Fibroblast of villous mesenchyme (primary cell): ENCODE data around the gene KRTAP9-4. TPM values are rescaled to one million over a fixed set of nuclear protein-coding genes. Genes with fewer than 3 reads are reported as not detected.
"Not testable (repeated sequence)": the region's sequence is repeated elsewhere in the genome, so short reads cannot be mapped to it uniquely, and the experiment has no call there.

Experiments used
- DNase-seq: peaks from one replicate; pipeline ENCODE4 v3.0.0-alpha.2; 2010; ENCODE audit warnings: low read depth
- H3K4me3 ChIP-seq: 2 replicates; pipeline ENCODE4 v1.5.1; 2011; ENCODE audit warnings: low read depth, mild to moderate bottlenecking, low read length
- CTCF ChIP-seq: IDR thresholded peaks from 2 replicates; pipeline ENCODE4 v1.5.1; 2012; ENCODE audit warnings: low read depth, mild to moderate bottlenecking, low read length; ENCODE audit not compliant: insufficient read depth
- total RNA-seq: library from RNA; depleted of rRNA; stranded (reverse); fragments of >200 nt; gene quantifications from 2 replicates; pipeline ENCODE4 v1.2.3, GENCODE V29; 2012

KRTAP9-4 gene
- total RNA-seq, 1 donor = not detected

DNA sequence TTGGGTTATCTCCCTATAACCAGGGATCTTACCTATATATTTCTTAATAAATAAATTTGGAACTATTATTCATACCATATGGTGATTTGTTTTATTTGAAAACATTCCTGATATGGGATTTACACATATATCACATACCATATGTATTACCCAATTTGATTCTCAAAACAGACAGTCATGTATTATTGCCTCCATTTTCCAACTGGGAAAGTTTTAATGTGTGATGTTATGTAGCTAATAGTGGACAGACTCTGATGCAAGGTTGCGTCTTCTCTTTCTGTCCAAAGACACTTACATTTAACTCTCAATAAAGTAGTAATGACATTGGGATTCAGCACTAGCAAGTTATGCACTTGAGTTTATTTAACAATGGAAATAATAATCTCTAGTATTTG lies 6.8 kb downstream of the KRTAP9-4 start:
- H3K4me3 ChIP-seq = no peak overlapping the region
- no peak for DNase-seq
- no peak for TF ChIP-seq CTCF

- no peak overlapping the region for H3K4me3 ChIP-seq
- peak; percentile 12 for DNase-seq
- TF ChIP-seq CTCF = no peak
Measured at GRCh38 chr17:41258406-41258805, 8.9 kb downstream of the KRTAP9-4 start.

GRCh38 chr17:41263212-41263611 lies 13.7 kb downstream of the KRTAP9-4 start:
- TF ChIP-seq CTCF = no peak
- H3K4me3 ChIP-seq = no peak overlapping the region
- no peak for DNase-seq

DNA sequence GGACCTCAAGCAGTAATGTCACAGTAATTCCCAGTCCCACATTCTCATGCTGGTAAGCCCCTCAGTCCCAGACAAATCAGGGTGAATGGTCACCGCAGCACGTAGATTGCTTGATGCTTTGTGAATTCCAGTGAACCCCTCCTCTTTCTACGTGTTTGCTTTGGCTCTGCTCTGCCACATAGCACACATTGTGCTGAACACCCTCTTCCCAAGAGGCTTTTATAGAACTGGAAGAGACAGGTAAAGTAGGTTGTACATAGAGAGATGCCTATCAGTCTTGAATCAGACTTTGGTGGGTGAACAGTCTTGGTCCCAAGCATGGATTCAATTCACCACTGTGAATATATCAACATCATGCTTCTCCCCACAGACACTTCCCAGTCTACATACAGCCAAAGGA lies 15.1 kb downstream of the KRTAP9-4 start:
- no peak for TF ChIP-seq CTCF
- H3K4me3 ChIP-seq = no peak overlapping the region
- DNase-seq = no peak

GRCh38 chr17:41265078-41265477 lies 15.6 kb downstream of the KRTAP9-4 start, which contains the start of gene KRTAP9-6:
Gene KRTAP9-6 (plus strand): TSS chr17:41265378. CDS start chr17:41265378, 0 bp downstream.
- no peak within 1 kb of the TSS for H3K4me3 ChIP-seq
- no peak for DNase-seq
- no peak for TF ChIP-seq CTCF

DNA sequence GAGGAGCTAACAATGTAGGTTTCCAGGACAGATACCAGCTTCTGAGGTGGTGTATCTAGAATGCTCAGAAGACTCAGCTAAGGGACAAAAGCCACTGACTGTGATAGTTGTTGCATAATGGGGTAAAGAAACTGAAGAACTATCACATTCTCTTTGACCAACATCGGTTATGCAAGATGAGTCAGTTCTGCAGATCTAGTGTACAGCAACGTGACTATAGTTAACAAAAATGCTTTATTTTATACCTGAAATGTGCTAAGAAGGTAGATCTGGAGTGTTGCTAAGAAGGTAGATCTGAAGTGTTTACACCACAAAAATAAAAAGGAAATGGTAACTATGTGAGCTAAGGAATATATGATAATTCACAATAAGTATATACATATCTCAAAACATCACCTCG lies 18.2 kb downstream of the KRTAP9-4 start:
- H3K4me3 ChIP-seq = no peak overlapping the region
- TF ChIP-seq CTCF = no peak
- no peak for DNase-seq

- DNase-seq = not testable (repeated sequence)
Measured at GRCh38 chr17:41271323-41271722, 21.8 kb downstream of the KRTAP9-4 start.

More at GRCh38 chr17:41271323-41271722, 21.8 kb downstream of the KRTAP9-4 start:
- not testable (repeated sequence) for H3K4me3 ChIP-seq
